Activated CD4-positive, alpha-beta T cell treated with anti-CD3 and anti-CD28 coated beads, Interleukin-2, amount 10 ng/mL, durations not matched to agents 7 days and 5 days (primary cell): ENCODE data around the gene RHOV. TPM values are rescaled to one million over a fixed set of nuclear protein-coding genes. Genes with fewer than 3 reads are reported as not detected.
A peak's percentile ranks its signal among the peaks of the same experiment; 100 is the strongest.

Experiments
- CTCF ChIA-PET: fragments of 350-600 bp; sonication (Branson Sonifier 250); formaldehyde crosslinking; loops from one replicate; lab custom pipeline; 2021; ENCODE audit warnings: antibody characterized with exemption; lab: Charles Lee
- POLR2A ChIA-PET: fragments of 350-600 bp; sonication (Branson Sonifier 250); formaldehyde crosslinking; loops from one replicate; lab custom pipeline; 2021; ENCODE audit warnings: antibody characterized with exemption; lab: Charles Lee
- DNase-seq: peaks from one replicate; pipeline ENCODE4 v3.0.0-alpha.2; 2020
- H3K27ac Mint-ChIP-seq: one replicate; pipeline ENCODE4 v1.8.0; 2021; ENCODE audit warnings: mild to moderate bottlenecking, moderate library complexity, mixed read lengths
- H3K27me3 Mint-ChIP-seq: one replicate; pipeline ENCODE4 v1.8.0; 2021; ENCODE audit warnings: mixed read lengths
- H3K36me3 Mint-ChIP-seq: one replicate; pipeline ENCODE4 v1.8.0; 2021; ENCODE audit warnings: low read depth, mixed read lengths
- H3K4me1 Mint-ChIP-seq: one replicate; pipeline ENCODE4 v1.8.0; 2021; ENCODE audit warnings: mixed read lengths
- H3K4me3 Mint-ChIP-seq: one replicate; pipeline ENCODE4 v1.8.0; 2021; ENCODE audit warnings: mild to moderate bottlenecking, moderate library complexity, mixed read lengths
- H3K9me3 Mint-ChIP-seq: one replicate; pipeline ENCODE4 v1.8.0; 2021; ENCODE audit warnings: mixed read lengths
- total RNA-seq, 2 experiments: library from RNA; stranded (reverse); gene quantifications; one replicate each; pipeline ENCODE4 v1.2.3, GENCODE V29; 2021

Gene RHOV
- total RNA-seq, 2 experiments from 2014 or later: not detected

DNA sequence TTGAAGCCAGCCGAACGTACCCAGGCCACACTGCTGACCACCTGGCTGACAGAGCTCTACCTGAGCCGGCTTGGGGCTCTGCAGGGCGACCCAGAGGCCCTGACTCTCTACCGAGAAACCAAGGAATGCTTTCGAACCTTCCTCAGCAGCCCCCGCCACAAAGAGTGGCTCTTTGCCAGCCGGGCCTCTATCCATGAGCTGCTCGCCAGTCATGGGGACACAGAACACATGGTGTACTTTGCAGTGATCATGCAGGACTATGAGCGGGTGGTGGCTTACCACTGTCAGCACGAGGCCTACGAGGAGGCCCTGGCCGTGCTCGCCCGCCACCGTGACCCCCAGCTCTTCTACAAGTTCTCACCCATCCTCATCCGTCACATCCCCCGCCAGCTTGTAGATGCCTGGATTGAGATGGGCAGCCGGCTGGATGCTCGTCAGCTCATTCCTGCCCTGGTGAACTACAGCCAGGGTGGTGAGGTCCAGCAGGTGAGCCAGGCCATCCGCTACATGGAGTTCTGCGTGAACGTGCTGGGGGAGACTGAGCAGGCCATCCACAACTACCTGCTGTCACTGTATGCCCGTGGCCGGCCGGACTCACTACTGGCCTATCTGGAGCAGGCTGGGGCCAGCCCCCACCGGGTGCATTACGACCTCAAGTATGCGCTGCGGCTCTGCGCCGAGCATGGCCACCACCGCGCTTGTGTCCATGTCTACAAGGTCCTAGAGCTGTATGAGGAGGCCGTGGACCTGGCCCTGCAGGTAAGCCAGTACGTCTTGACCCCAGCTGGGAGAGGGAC is 26.4 kb upstream of the RHOV start:
- POLR2A ChIA-PET: interaction anchor here (0.5 kb wide), 1 partner anchor 73 kb away, joined by 3 read pairs; no protein-coding TSS in a partner anchor
- Mint-ChIP-seq H3K4me1 (peaks cover 38% of the 10 kb centered on the region), H3K36me3 (peaks cover 27% of the 10 kb centered on the region), H3K4me3 (no peak overlapping the region), H3K27ac (no peak overlapping the region), H3K27me3 (no peaks in the 10 kb centered on the region), H3K9me3 (no peaks in the 10 kb centered on the region)
- DNase-seq: no peak
- CTCF ChIA-PET: interaction anchor here (0.6 to 7.6 kb wide), 4 partner anchors 16 to 311 kb away, joined by 3 to 165 read pairs (median 4); no protein-coding TSS in a partner anchor

- H3K36me3 Mint-ChIP-seq: peaks cover 30% of the 10 kb centered on the region
- POLR2A ChIA-PET: no interaction called here
Measured at GRCh38 chr15:40899536-40900207, 25.6 kb upstream of the RHOV start.

DNA sequence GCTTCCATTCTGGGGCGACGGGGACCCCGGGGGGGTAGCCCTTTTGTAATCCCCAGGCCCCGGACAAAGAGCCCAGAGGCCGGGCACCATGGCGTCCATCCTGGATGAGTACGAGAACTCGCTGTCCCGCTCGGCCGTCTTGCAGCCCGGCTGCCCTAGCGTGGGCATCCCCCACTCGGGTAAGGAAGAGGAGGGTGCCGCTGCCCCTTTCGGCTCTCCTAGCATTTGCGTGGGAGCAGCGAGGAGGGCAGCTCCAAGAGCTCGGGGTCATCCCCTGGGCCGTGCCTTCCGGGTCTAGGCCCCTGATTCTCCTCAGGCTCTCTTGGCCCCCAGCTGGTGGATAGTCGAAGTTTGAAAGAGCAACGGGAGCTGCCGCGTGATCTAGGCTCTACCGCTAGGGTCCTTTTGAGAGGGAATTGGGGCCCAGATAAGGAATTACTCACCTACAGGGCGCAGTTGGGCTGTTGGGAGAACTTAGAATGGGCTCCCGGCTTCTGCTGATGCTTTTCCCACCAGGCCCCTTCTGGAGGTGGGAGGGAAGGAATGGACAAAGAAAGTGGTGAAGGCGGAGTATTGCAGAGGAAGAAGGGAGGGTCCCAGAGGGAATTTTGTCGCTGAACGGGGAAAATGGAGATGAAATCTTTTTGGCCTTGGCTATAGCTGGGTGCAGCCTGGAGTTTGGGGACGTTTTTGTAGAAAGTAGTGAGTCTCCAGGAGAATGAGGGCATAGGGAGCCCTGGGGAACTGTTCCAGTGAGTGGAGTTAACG is 20.8 kb upstream of the RHOV start:
- peak overlapping the region; percentile 100 for H3K4me3 Mint-ChIP-seq
- peaks cover 39% of the 10 kb centered on the region for H3K4me1 Mint-ChIP-seq
- ChIA-PET CTCF (interaction anchor here (0.6 to 7.6 kb wide), 46 partner anchors 9 to 1077 kb away, joined by 3 to 165 read pairs (median 4); partner anchors contain the start of genes C15orf62, CHP1, GCHFR and NUSAP1), POLR2A (interaction anchor here (1.4 to 1.9 kb wide), 2 partner anchors 12 to 37 kb away, joined by 4 to 15 read pairs; no protein-coding TSS in a partner anchor)
- H3K36me3 Mint-ChIP-seq: peaks cover 16% of the 10 kb centered on the region
- H3K27ac Mint-ChIP-seq: peak overlapping the region; percentile 99
- peak; percentile 74 for DNase-seq
- H3K9me3 Mint-ChIP-seq: no peaks in the 10 kb centered on the region
- H3K27me3 Mint-ChIP-seq: peaks cover 4% of the 10 kb centered on the region

More at GRCh38 chr15:40899536-40900207, 25.6 kb upstream of the RHOV start:
- Mint-ChIP-seq H3K27me3 (no peaks in the 10 kb centered on the region), H3K9me3 (no peaks in the 10 kb centered on the region), H3K4me3 (no peak overlapping the region), H3K4me1 (peaks cover 43% of the 10 kb centered on the region), H3K27ac (no peak overlapping the region)
- DNase-seq: no peak
- CTCF ChIA-PET: interaction anchor here (0.6 to 7.6 kb wide), 2 partner anchors 15 to 44 kb away, joined by 4 to 165 read pairs; no protein-coding TSS in a partner anchor

GRCh38 chr15:40893733-40894680 is 20.0 kb upstream of the RHOV start, which contains the start of gene VPS18:
TSS of gene VPS18 (plus strand) at chr15:40894450. CDS start at chr15:40894769, 319 bp downstream.
- Mint-ChIP-seq H3K36me3 (peaks cover 15% of the 10 kb centered on the region), H3K4me3 (peak within 1 kb of the TSS; percentile 100), H3K4me1 (peaks cover 39% of the 10 kb centered on the region), H3K27me3 (peaks cover 4% of the 10 kb centered on the region), H3K27ac (peak within 1 kb of the TSS; percentile 99), H3K9me3 (no peaks in the 10 kb centered on the region)
- CTCF ChIA-PET: interaction anchor here (0.5 to 7.6 kb wide), 44 partner anchors 9 to 1076 kb away, joined by 3 to 165 read pairs (median 4); partner anchors contain the start of genes C15orf62, CHP1, RAD51 and SPINT1
- DNase-seq: peak; percentile 98
- POLR2A ChIA-PET: interaction anchor here (0.6 to 1.9 kb wide), 3 partner anchors 13 to 305 kb away, joined by 4 to 15 read pairs (median 7); no protein-coding TSS in a partner anchor

GRCh38 chr15:40893019-40893670 is 19.1 kb upstream of the RHOV start:
- Mint-ChIP-seq H3K9me3 (no peaks in the 10 kb centered on the region), H3K27ac (no peak overlapping the region), H3K27me3 (peaks cover 4% of the 10 kb centered on the region), H3K4me1 (peaks cover 39% of the 10 kb centered on the region), H3K4me3 (peak overlapping the region; percentile 100), H3K36me3 (peaks cover 14% of the 10 kb centered on the region)
- ChIA-PET POLR2A (no interaction called here), CTCF (interaction anchor here (0.8 to 7.6 kb wide), 19 partner anchors 10 to 375 kb away, joined by 3 to 165 read pairs (median 10); partner anchors contain the start of genes C15orf62 and SPINT1)
- no peak for DNase-seq

GRCh38 chr15:40892447-40893012 is 18.5 kb upstream of the RHOV start:
- Mint-ChIP-seq H3K4me3 (no peak overlapping the region), H3K9me3 (no peaks in the 10 kb centered on the region), H3K36me3 (peaks cover 12% of the 10 kb centered on the region), H3K4me1 (peaks cover 37% of the 10 kb centered on the region), H3K27ac (no peak overlapping the region), H3K27me3 (peaks cover 4% of the 10 kb centered on the region)
- CTCF ChIA-PET: interaction anchor here (0.6 to 5.8 kb wide), 18 partner anchors 10 to 303 kb away, joined by 3 to 72 read pairs (median 4); partner anchors contain the start of gene RAD51
- POLR2A ChIA-PET: no interaction called here
- no peak for DNase-seq

DNA sequence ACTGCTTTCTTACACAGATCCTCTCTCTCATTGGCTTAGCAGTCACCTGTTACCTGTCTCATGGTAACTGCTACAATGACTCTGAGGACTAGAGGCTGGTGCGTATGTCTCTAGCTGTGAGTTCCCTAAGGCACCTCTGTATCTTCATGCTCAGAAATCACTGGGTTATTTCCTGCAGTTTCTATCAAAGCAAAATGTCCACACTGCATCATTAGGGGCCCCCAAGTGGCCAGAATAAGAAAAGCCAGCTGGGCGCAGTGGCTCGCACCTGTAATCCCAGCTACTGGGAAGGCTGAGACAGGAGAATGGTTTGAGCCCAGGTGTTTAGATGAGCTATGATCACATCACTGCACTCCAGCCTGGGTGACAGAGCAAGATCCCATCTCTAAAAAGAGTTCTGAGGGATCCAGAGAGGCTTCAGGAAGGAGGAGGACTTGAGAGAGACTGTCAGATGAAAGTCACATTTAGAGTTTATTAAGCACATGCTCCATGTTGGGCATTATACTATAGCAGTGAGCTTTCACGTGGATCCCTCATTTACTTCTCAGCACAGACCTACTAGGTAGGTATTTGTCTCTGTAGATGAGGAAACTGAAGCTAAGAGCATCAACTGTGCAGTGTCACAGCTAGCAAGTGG is 17.9 kb upstream of the RHOV start:
- Mint-ChIP-seq H3K4me3 (no peak overlapping the region), H3K27ac (no peak overlapping the region), H3K4me1 (peaks cover 35% of the 10 kb centered on the region), H3K9me3 (no peaks in the 10 kb centered on the region), H3K36me3 (peaks cover 9% of the 10 kb centered on the region), H3K27me3 (peaks cover 4% of the 10 kb centered on the region)
- CTCF ChIA-PET: interaction anchor here (0.6 to 5.8 kb wide), 18 partner anchors 11 to 302 kb away, joined by 3 to 72 read pairs (median 4); partner anchors contain the start of gene RAD51
- POLR2A ChIA-PET: interaction anchor here (0.6 kb wide), 1 partner anchor 323 kb away, joined by 3 read pairs; the partner anchor contains the start of gene RPUSD2
- DNase-seq: peak; percentile 37

GRCh38 chr15:40891138-40891537 is 17.1 kb upstream of the RHOV start:
- no peak overlapping the region for H3K27ac Mint-ChIP-seq
- H3K27me3 Mint-ChIP-seq: peaks cover 4% of the 10 kb centered on the region
- POLR2A ChIA-PET: no interaction called here
- no peaks in the 10 kb centered on the region for H3K9me3 Mint-ChIP-seq
- DNase-seq: no peak
- no peak overlapping the region for H3K4me3 Mint-ChIP-seq
- CTCF ChIA-PET: interaction anchor here (1.1 to 5.8 kb wide), 10 partner anchors 10 to 301 kb away, joined by 3 to 72 read pairs (median 5); no protein-coding TSS in a partner anchor
- H3K4me1 Mint-ChIP-seq: peaks cover 40% of the 10 kb centered on the region
- peaks cover 8% of the 10 kb centered on the region for H3K36me3 Mint-ChIP-seq

DNA sequence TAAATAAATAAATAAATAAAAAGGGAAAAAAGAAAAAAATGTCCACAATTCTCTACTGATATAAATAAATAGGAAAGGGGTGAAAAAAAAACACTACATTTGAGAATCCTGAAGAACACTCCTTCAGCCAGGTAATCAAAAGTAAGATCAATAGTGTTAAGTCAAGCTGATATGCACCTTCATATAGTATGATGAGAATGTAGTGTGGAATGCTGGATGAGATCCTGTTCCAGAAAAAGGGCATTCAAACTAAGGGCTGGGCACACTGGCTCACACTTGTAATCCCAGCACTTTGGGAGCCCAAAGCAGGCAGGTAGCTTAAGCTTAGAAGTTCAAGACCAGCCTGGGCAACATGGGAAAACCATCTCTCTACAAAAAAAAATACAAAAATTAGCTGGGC is 15.1 kb upstream of the RHOV start:
- H3K36me3 Mint-ChIP-seq: no peaks in the 10 kb centered on the region
- H3K27me3 Mint-ChIP-seq: peaks cover 11% of the 10 kb centered on the region
- H3K27ac Mint-ChIP-seq: no peak overlapping the region
- no peak for DNase-seq
- H3K9me3 Mint-ChIP-seq: no peaks in the 10 kb centered on the region
- H3K4me3 Mint-ChIP-seq: no peak overlapping the region
- CTCF ChIA-PET: interaction anchor here (1.3 to 5.8 kb wide), 3 partner anchors 14 to 35 kb away, joined by 7 to 72 read pairs (median 8); no protein-coding TSS in a partner anchor
- H3K4me1 Mint-ChIP-seq: peaks cover 37% of the 10 kb centered on the region
- POLR2A ChIA-PET: interaction anchor here (1.3 kb wide), 1 partner anchor 31 kb away, joined by 3 read pairs; no protein-coding TSS in a partner anchor

GRCh38 chr15:40886586-40886985 is 12.6 kb upstream of the RHOV start:
- no peaks in the 10 kb centered on the region for H3K9me3 Mint-ChIP-seq
- DNase-seq: no peak
- H3K36me3 Mint-ChIP-seq: no peaks in the 10 kb centered on the region
- H3K4me1 Mint-ChIP-seq: peaks cover 22% of the 10 kb centered on the region
- no peak overlapping the region for H3K27ac Mint-ChIP-seq
- POLR2A ChIA-PET: no interaction called here
- peaks cover 11% of the 10 kb centered on the region for H3K27me3 Mint-ChIP-seq
- CTCF ChIA-PET: interaction anchor here (0.6 to 1.6 kb wide), 2 partner anchors 19 to 46 kb away, joined by 3 read pairs; no protein-coding TSS in a partner anchor
- no peak overlapping the region for H3K4me3 Mint-ChIP-seq
